Stimulated activated CD4-positive, alpha-beta T cell treated with anti-CD3 and anti-CD28 coated beads, Interleukin-1b, Interleukin-23, amount 100 ng/mL, for 4 hours (primary cell): ENCODE results near the gene NCKAP1.
"Not testable (repeated sequence)": the region's sequence is repeated elsewhere in the genome, so short reads cannot be mapped to it uniquely, and the experiment has no call there.

Source experiments
- DNase-seq, 2 donors: peaks; one replicate each; pipeline ENCODE4 v3.0.0-alpha.2; 2020; ENCODE audit warnings: low read depth in 2 of 2

Gene NCKAP1

GRCh38 chr2:182907081-182907830 is 131.0 kb downstream of the NCKAP1 start:
- DNase-seq, result no peak

- no peak for DNase-seq
Observed at GRCh38 chr2:182906454-182906853, 131.8 kb downstream of the NCKAP1 start.

GRCh38 chr2:182904844-182905243 is 133.4 kb downstream of the NCKAP1 start:
- DNase-seq, result no peak

GRCh38 chr2:182903566-182903965 is 134.7 kb downstream of the NCKAP1 start:
- no peak for DNase-seq

- no peak for DNase-seq
Observed at GRCh38 chr2:182901748-182902147, 136.5 kb downstream of the NCKAP1 start.

- DNase-seq, result no peak
Observed at GRCh38 chr2:182898718-182899117, 139.5 kb downstream of the NCKAP1 start.

GRCh38 chr2:182897137-182897536 is 141.1 kb downstream of the NCKAP1 start:
- no peak for DNase-seq

GRCh38 chr2:182895798-182896197 is 142.5 kb downstream of the NCKAP1 start:
- DNase-seq, result no peak

- no peak for DNase-seq
Observed at GRCh38 chr2:182895169-182895568, 143.1 kb downstream of the NCKAP1 start.

GRCh38 chr2:182894174-182894573 is 144.1 kb downstream of the NCKAP1 start:
- DNase-seq, result no peak

- DNase-seq, result no peak
Observed at GRCh38 chr2:182893666-182894065, 144.6 kb downstream of the NCKAP1 start.

- not testable (repeated sequence) for DNase-seq
Observed at GRCh38 chr2:182893035-182893434, 145.2 kb downstream of the NCKAP1 start.

GRCh38 chr2:182891611-182892010 is 146.6 kb downstream of the NCKAP1 start:
- no peak for DNase-seq

- no peak for DNase-seq
Observed at GRCh38 chr2:182890773-182891378, 147.4 kb downstream of the NCKAP1 start.

- no peak for DNase-seq
Observed at GRCh38 chr2:182890305-182890704, 148.0 kb downstream of the NCKAP1 start.

- DNase-seq, result no peak
Observed at GRCh38 chr2:182887753-182888415, 150.4 kb downstream of the NCKAP1 start.

GRCh38 chr2:182887093-182887492 is 151.2 kb downstream of the NCKAP1 start:
- DNase-seq, result no peak

GRCh38 chr2:182885771-182886170 is 152.5 kb downstream of the NCKAP1 start:
- no peak for DNase-seq

GRCh38 chr2:182883451-182883850 is 154.8 kb downstream of the NCKAP1 start:
- DNase-seq, result no peak

GRCh38 chr2:182880100-182880499 is 158.2 kb downstream of the NCKAP1 start:
- not testable (repeated sequence) for DNase-seq

- DNase-seq, result not testable (repeated sequence)
Observed at GRCh38 chr2:182876653-182877052, 161.6 kb downstream of the NCKAP1 start.

- DNase-seq, result no peak
Observed at GRCh38 chr2:182870227-182870626, 168.0 kb downstream of the NCKAP1 start.
